Kidney glomerular epithelial cell (primary cell): ENCODE results near the gene SCYL2.
A peak's percentile ranks its signal among the peaks of the same experiment; 100 is the strongest.
"Not testable (repeated sequence)": the region's sequence is repeated elsewhere in the genome, so short reads cannot be mapped to it uniquely, and the experiment has no call there.

Experiments used
- DNase-seq: peaks from one replicate; lab custom pipeline; 2025; lab: John Stamatoyannopoulos, UW

SCYL2 gene

GRCh38 chr12:100266835-100267602, at the start of gene SCYL2, which contains the start of gene DEPDC4:
Gene SCYL2, plus strand, starts transcription at chr12:100267177. Its CDS starts 15,794 bp downstream, at chr12:100282971.
Gene DEPDC4, minus strand, starts transcription at chr12:100267079. Its CDS starts 3 bp downstream, at chr12:100267076.
- DNase-seq: peak; percentile 97

GRCh38 chr12:100219328-100220109, 47.5 kb upstream of the SCYL2 start:
- DNase-seq: no peak

- DNase-seq: no peak
These were observed 45.5 kb upstream of the SCYL2 start for GRCh38 chr12:100221523-100221922.

- DNase-seq: not testable (repeated sequence)
These were observed 44.8 kb upstream of the SCYL2 start for GRCh38 chr12:100222173-100222572.

GRCh38 chr12:100225491-100225890, 41.5 kb upstream of the SCYL2 start:
- DNase-seq: no peak

- DNase-seq: no peak
These were observed 37.8 kb upstream of the SCYL2 start for GRCh38 chr12:100229036-100229635.

- no peak for DNase-seq
These were observed 37.1 kb upstream of the SCYL2 start for GRCh38 chr12:100229876-100230275.

- not testable (repeated sequence) for DNase-seq
These were observed 35.1 kb upstream of the SCYL2 start for GRCh38 chr12:100231873-100232272.

GRCh38 chr12:100234166-100234565, 32.8 kb upstream of the SCYL2 start:
- DNase-seq: no peak

- peak; percentile 29 for DNase-seq
These were observed 32.2 kb upstream of the SCYL2 start for GRCh38 chr12:100234591-100235304.

GRCh38 chr12:100238801-100239200, 28.2 kb upstream of the SCYL2 start:
- no peak for DNase-seq

- DNase-seq: no peak
These were observed 27.4 kb upstream of the SCYL2 start for GRCh38 chr12:100239589-100239988.

GRCh38 chr12:100243137-100243536, 23.8 kb upstream of the SCYL2 start:
- no peak for DNase-seq

- DNase-seq: no peak
These were observed 19.2 kb upstream of the SCYL2 start for GRCh38 chr12:100247765-100248164.

- DNase-seq: no peak
These were observed 18.1 kb upstream of the SCYL2 start for GRCh38 chr12:100248886-100249285.

- DNase-seq: no peak
These were observed 17.0 kb upstream of the SCYL2 start for GRCh38 chr12:100249941-100250340.

- DNase-seq: peak; percentile 82
These were observed 15.1 kb upstream of the SCYL2 start for GRCh38 chr12:100251917-100252316.

- peak; percentile 2 for DNase-seq
These were observed 13.5 kb upstream of the SCYL2 start for GRCh38 chr12:100253437-100253836.

GRCh38 chr12:100254876-100255275, 12.1 kb upstream of the SCYL2 start:
- DNase-seq: no peak

GRCh38 chr12:100258127-100258526, 8.8 kb upstream of the SCYL2 start:
- no peak for DNase-seq

- DNase-seq: no peak
These were observed 3.8 kb upstream of the SCYL2 start for GRCh38 chr12:100263131-100263530.

GRCh38 chr12:100265107-100265506, 1.9 kb upstream of the SCYL2 start:
- DNase-seq: not testable (repeated sequence)
